ENCODE results near the gene FIBP. TPM values are rescaled to one million over a fixed set of nuclear protein-coding genes. Genes with fewer than 3 reads are reported as not detected.
A peak's percentile ranks its signal among the peaks of the same experiment; 100 is the strongest.

Gene FIBP
- total RNA-seq, 2 experiments from 2014 or later: 19.1 to 19.9 TPM

- peaks cover 9 to 12% of the 10 kb centered on the region in 2 experiments for H3K27me3 ChIP-seq (ENCODE audit: control insufficient read depth in 1 of 2, insufficient read depth in 2 of 2, low read length in 2 of 2)
- H3K4me3 ChIP-seq (ENCODE audit: low read length): no peak overlapping the region
- H3K4me1 Mint-ChIP-seq (ENCODE audit: low read depth): peaks cover 5% of the 10 kb centered on the region
- no peak overlapping the region for H3K27ac Mint-ChIP-seq
- H3K27me3 Mint-ChIP-seq: peaks cover 23% of the 10 kb centered on the region
- ATAC-seq (ENCODE audit: poor library complexity) (no peak), DNase-seq (no peak)
- no peaks in the 10 kb centered on the region for H3K36me3 ChIP-seq (ENCODE audit: insufficient read depth, low read length)
- CTCF ChIA-PET: interaction anchor here (3.5 kb wide), 1 partner anchor 15 kb away, joined by 15 read pairs; the partner anchor contains the start of gene FIBP
- H3K36me3 Mint-ChIP-seq (ENCODE audit: low read depth): no peaks in the 10 kb centered on the region
- TF ChIP-seq CTCF (IDR thresholded peaks at IDR 0.05): no peak
- H3K4me3 Mint-ChIP-seq: no peak overlapping the region
- no peaks in the 10 kb centered on the region for H3K9me3 Mint-ChIP-seq
- H3K9me3 ChIP-seq (ENCODE audit: control insufficient read depth in 1 of 2, insufficient read depth in 1 of 2, low read length in 2 of 2): peaks cover 0 to 7% of the 10 kb centered on the region in 2 experiments
- POLR2A ChIA-PET: no interaction called here
- peaks cover 27% of the 10 kb centered on the region for H3K4me1 ChIP-seq (ENCODE audit: insufficient read depth, low read length)
- no peak overlapping the region for H3K27ac ChIP-seq (ENCODE audit: low read depth in 1 of 2, low read length in 2 of 2)
- intact Hi-C loops (cut with DNase I, micrococcal nuclease): no loop called here
Observed at GRCh38 chr11:65903068-65903481, 14.8 kb upstream of the FIBP start.

- DNase-seq: no peak
- intact Hi-C loops (cut with DNase I, micrococcal nuclease): loop anchor here (1.0 kb wide), 2 partner anchors 11 to 18 kb away; partner anchors contain the start of genes C11orf68 (in 2 of the 2), CCDC85B (in 2 of the 2) and DRAP1 (in 2 of the 2)
- TF ChIP-seq CTCF (IDR thresholded peaks at IDR 0.05): no peak
- Histone ChIP-seq H3K4me3 (ENCODE audit: low read length) (peak overlapping the region; percentile 43), H3K27me3 (ENCODE audit: control insufficient read depth in 1 of 2, insufficient read depth in 2 of 2, low read length in 2 of 2) (peaks cover 9 to 12% of the 10 kb centered on the region in 2 experiments), H3K27ac (ENCODE audit: low read depth in 1 of 2, low read length in 2 of 2) (no peak overlapping the region), H3K9me3 (ENCODE audit: control insufficient read depth in 1 of 2, insufficient read depth in 1 of 2, low read length in 2 of 2) (peaks cover 0 to 7% of the 10 kb centered on the region in 2 experiments), H3K4me1 (ENCODE audit: insufficient read depth, low read length) (peaks cover 27% of the 10 kb centered on the region), H3K36me3 (ENCODE audit: insufficient read depth, low read length) (no peaks in the 10 kb centered on the region)
- ChIA-PET CTCF (interaction anchor here (0.5 to 2.9 kb wide), 7 partner anchors 9 to 189 kb away, joined by 3 to 21 read pairs (median 8); partner anchors contain the start of genes CCDC85B, FIBP, KAT5 and MUS81), POLR2A (interaction anchor here (1.0 to 5.3 kb wide), 10 partner anchors 11 to 285 kb away, joined by 3 to 80 read pairs (median 4); partner anchors contain the start of genes C11orf68, CCDC85B, FIBP and MUS81)
- peaks cover 5% of the 10 kb centered on the region for H3K4me1 Mint-ChIP-seq (ENCODE audit: low read depth)
- H3K36me3 Mint-ChIP-seq (ENCODE audit: low read depth): no peaks in the 10 kb centered on the region
- H3K27ac Mint-ChIP-seq: peak overlapping the region; percentile 79
- no peak for ATAC-seq (ENCODE audit: poor library complexity)
- peaks cover 18% of the 10 kb centered on the region for H3K27me3 Mint-ChIP-seq
- H3K4me3 Mint-ChIP-seq: peak overlapping the region; percentile 72
- no peaks in the 10 kb centered on the region for H3K9me3 Mint-ChIP-seq
Observed at GRCh38 chr11:65900899-65901180, 12.6 kb upstream of the FIBP start.

- H3K4me3 Mint-ChIP-seq: peak within 1 kb of the TSS; percentile 72
- H3K27ac Mint-ChIP-seq: peak within 1 kb of the TSS; percentile 79
- no peaks in the 10 kb centered on the region for H3K36me3 Mint-ChIP-seq (ENCODE audit: low read depth)
- intact Hi-C loops (cut with DNase I, micrococcal nuclease): loop anchor here (1.0 kb wide), 2 partner anchors 10 to 19 kb away; partner anchors contain the start of genes C11orf68 (in 2 of the 2), CCDC85B (in 2 of the 2) and DRAP1 (in 2 of the 2)
- ATAC-seq (ENCODE audit: poor library complexity) (peak; percentile 94), DNase-seq (peak; percentile 81 to 98 (median 90))
- peak within 1 kb of the TSS; percentile 43 for H3K4me3 ChIP-seq (ENCODE audit: low read length)
- TF ChIP-seq CTCF (IDR thresholded peaks at IDR 0.05): no peak
- H3K4me1 ChIP-seq (ENCODE audit: insufficient read depth, low read length): peaks cover 27% of the 10 kb centered on the region
- peaks cover 9 to 12% of the 10 kb centered on the region in 2 experiments for H3K27me3 ChIP-seq (ENCODE audit: control insufficient read depth in 1 of 2, insufficient read depth in 2 of 2, low read length in 2 of 2)
- H3K4me1 Mint-ChIP-seq (ENCODE audit: low read depth): peaks cover 5% of the 10 kb centered on the region
- POLR2A ChIA-PET: interaction anchor here (1.0 to 5.3 kb wide), 9 partner anchors 11 to 285 kb away, joined by 3 to 80 read pairs (median 4); partner anchors contain the start of genes C11orf68, CCDC85B, FIBP and PCNX3
- H3K9me3 ChIP-seq (ENCODE audit: control insufficient read depth in 1 of 2, insufficient read depth in 1 of 2, low read length in 2 of 2): peaks cover 0 to 7% of the 10 kb centered on the region in 2 experiments
- H3K36me3 ChIP-seq (ENCODE audit: insufficient read depth, low read length): no peaks in the 10 kb centered on the region
- CTCF ChIA-PET: interaction anchor here (1.3 to 2.9 kb wide), 6 partner anchors 8 to 189 kb away, joined by 4 to 21 read pairs (median 10); partner anchors contain the start of genes CCDC85B, FIBP, KAT5 and MUS81
- no peak within 1 kb of the TSS for H3K27ac ChIP-seq (ENCODE audit: low read depth in 1 of 2, low read length in 2 of 2)
- no peaks in the 10 kb centered on the region for H3K9me3 Mint-ChIP-seq
- peaks cover 18% of the 10 kb centered on the region for H3K27me3 Mint-ChIP-seq
Observed at GRCh38 chr11:65900125-65900898, 12.0 kb upstream of the FIBP start, which contains the start of gene FOSL1. TSS of gene FOSL1 (minus strand) at chr11:65900388. CDS start at chr11:65900339, 49 bp downstream.
